ENCODE measurements around the gene SERPINA12. TPM values are rescaled to one million over a fixed set of nuclear protein-coding genes. Genes with fewer than 3 reads are reported as not detected.

Gene SERPINA12
- total and polyA plus RNA-seq, 2 of the 13 experiments (the other 11 are each of a cell fraction or from before 2014, with no cell fraction given): 0.08 TPM; not detected in 1

GRCh38 chr14:94451091-94451771, 58.0 kb downstream of the SERPINA12 start (continued):
- no peak for TF ChIP-seq ZBTB4 (CRISPR knock-in tag; IDR thresholded peaks at IDR 0.05; ENCODE audit: borderline replicate concordance)
- no peak for TF ChIP-seq HINFP (CRISPR knock-in tag; IDR thresholded peaks at IDR 0.05; ENCODE audit: low read depth)
- TF ChIP-seq ZNF746 (CRISPR knock-in tag; IDR thresholded peaks at IDR 0.05): peak; percentile 20; the same call in 1 of the 2 replicates
- 0 out of 2 replicates have a peak, but pooled peaks have one; percentile 14 for TF ChIP-seq CTCF (CRISPR knock-in tag; IDR thresholded peaks at IDR 0.05)
- TF ChIP-seq RORA (CRISPR knock-in tag; IDR thresholded peaks at IDR 0.05): no peak
- TF ChIP-seq ZNF557 (CRISPR knock-in tag; IDR thresholded peaks at IDR 0.05): no peak
- TF ChIP-seq MBNL3 (CRISPR knock-in tag; conservative IDR thresholded peaks at IDR 0.05): no peak
- TF ChIP-seq ZBTB7A (CRISPR knock-in tag; IDR thresholded peaks at IDR 0.05): no peak
- TF ChIP-seq CHD4 (IDR thresholded peaks at IDR 0.05; ENCODE audit: borderline replicate concordance, low read length): peak; percentile 38; the same call in 1 of the 2 replicates
- peak; percentile 71; the same call in 1 of the 2 replicates for TF ChIP-seq NR2F2 (IDR thresholded peaks at IDR 0.05; ENCODE audit: borderline replicate concordance, low read depth)
- TF ChIP-seq IKZF4 (CRISPR knock-in tag; IDR thresholded peaks at IDR 0.05; ENCODE audit: borderline replicate concordance, low read depth, not compliant biosample characterization): peak; percentile 41
- TF ChIP-seq BRF2 (CRISPR knock-in tag; IDR thresholded peaks at IDR 0.05): no peak
- TF ChIP-seq TBX2 (CRISPR knock-in tag; IDR thresholded peaks at IDR 0.05; ENCODE audit: borderline replicate concordance): peak; percentile 80
- TF ChIP-seq ZNF431 (CRISPR knock-in tag; IDR thresholded peaks at IDR 0.05; ENCODE audit: borderline replicate concordance, low read depth): 0 out of 2 replicates have a peak, but pooled peaks have one; percentile 38
- TF ChIP-seq TCF12 (IDR thresholded peaks at IDR 0.05): no peak
- TF ChIP-seq TCF12 (CRISPR knock-in tag; IDR thresholded peaks at IDR 0.05): no peak

Measured in HepG2 (cell line).